CD4-positive, alpha-beta T cell treated with Interleukin-4 for 4 hours (primary cell): Measurements from ENCODE around the gene SERTAD3.
A peak's percentile ranks its signal among the peaks of the same experiment; 100 is the strongest.
"Not testable (repeated sequence)": the region's sequence is repeated elsewhere in the genome, so short reads cannot be mapped to it uniquely, and the experiment has no call there.

ENCODE experiments used
- DNase-seq: peaks from one replicate; pipeline ENCODE4 v3.0.0-alpha.2; 2020

The SERTAD3 gene

GRCh38 chr19:40444000-40444824 is at the start of gene SERTAD3:
Gene SERTAD3, minus strand, starts transcription at chr19:40444335. Its CDS starts 2,255 bp downstream, at chr19:40442080.
- DNase-seq = peak; percentile 94

- no peak for DNase-seq
These were observed 49.6 kb upstream of the SERTAD3 start for GRCh38 chr19:40493778-40494177.

- DNase-seq = no peak
These were observed 48.1 kb upstream of the SERTAD3 start for GRCh38 chr19:40492274-40492673.

GRCh38 chr19:40489882-40490230 is 45.7 kb upstream of the SERTAD3 start:
- no peak for DNase-seq

- no peak for DNase-seq
These were observed 41.9 kb upstream of the SERTAD3 start for GRCh38 chr19:40486017-40486416.

DNA sequence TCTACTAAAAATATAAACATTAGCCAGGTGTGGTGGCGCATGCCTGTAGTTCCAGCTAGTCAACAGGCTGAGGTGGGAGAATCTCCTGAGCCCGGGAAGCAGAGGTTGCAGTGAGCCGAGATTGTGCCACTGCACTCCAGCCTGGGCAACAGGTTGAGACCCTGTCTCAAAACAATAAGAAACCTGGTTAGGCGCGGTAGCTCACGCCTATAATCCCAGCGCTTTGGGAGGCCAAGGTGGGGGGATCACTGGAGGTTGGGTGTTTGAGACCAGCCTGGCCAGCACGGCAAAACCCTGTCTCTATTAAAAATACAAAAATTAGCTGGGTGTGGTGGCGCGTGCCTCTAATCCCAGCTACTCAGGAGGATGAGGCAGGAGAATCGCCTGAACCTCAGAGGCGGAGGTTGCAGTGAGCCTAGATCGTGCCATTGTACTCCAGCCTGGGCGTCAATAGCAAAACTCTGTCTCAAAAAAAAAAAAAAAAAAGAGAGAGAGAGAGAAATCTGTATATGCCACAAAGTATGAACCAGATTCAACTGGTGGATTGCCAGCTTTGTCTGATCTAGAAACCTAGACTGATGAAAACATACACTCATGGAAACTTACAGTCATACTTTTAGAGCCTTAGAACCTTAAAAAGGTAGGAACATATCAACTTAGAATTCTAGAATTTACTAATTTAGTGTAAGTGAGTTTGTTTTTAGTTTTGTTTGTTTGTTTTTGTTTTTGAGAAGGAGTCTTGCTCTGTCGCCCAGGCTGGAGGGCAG is 31.9 kb upstream of the SERTAD3 start:
- not testable (repeated sequence) for DNase-seq

DNA sequence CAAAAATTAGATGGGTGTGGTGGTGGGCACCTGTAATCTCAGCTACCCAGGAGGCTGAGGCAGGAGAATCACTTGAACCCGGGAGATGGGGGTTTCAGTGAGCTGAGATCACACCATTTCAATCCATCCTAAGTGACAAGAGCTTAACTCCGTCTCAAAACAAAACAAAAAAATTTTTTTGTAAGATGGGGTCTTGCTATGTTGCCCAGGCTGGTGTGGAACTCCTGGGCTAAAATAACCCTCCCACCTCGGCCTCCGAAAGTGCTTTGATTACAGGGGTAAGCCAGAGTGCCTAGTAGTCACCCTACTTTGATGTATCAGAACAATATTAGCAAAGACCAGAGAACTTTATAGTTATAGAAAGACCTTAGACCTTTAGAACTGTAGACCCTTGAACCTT is 30.6 kb upstream of the SERTAD3 start:
- DNase-seq = no peak

GRCh38 chr19:40472516-40472915 is 28.4 kb upstream of the SERTAD3 start:
- no peak for DNase-seq

DNA sequence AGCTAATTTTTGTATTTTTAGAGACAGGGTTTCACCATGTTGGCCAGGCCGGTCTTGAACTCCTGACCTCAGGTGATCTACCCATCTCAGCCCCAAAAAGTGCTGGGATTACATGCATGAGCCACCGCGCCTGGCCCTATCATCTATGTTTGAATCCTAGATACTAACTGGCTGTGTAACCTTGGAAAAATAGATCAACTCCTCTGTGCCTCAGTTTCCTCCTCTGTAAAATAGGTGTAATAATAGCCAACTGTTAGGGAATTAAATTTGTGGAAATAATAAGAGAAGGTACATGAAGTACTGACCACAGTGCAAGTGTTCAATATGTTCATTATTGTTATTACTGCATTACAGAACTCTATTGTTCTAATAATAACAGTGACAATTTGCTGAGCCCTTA is 27.0 kb upstream of the SERTAD3 start:
- no peak for DNase-seq

- DNase-seq = no peak
These were observed 24.9 kb upstream of the SERTAD3 start for GRCh38 chr19:40469011-40469410.

- DNase-seq = no peak
These were observed 23.0 kb upstream of the SERTAD3 start, which contains the start of gene SPTBN4 for GRCh38 chr19:40466985-40467734. Gene SPTBN4, plus strand, starts transcription at chr19:40467001. Its CDS starts 5,621 bp downstream, at chr19:40472622.

DNA sequence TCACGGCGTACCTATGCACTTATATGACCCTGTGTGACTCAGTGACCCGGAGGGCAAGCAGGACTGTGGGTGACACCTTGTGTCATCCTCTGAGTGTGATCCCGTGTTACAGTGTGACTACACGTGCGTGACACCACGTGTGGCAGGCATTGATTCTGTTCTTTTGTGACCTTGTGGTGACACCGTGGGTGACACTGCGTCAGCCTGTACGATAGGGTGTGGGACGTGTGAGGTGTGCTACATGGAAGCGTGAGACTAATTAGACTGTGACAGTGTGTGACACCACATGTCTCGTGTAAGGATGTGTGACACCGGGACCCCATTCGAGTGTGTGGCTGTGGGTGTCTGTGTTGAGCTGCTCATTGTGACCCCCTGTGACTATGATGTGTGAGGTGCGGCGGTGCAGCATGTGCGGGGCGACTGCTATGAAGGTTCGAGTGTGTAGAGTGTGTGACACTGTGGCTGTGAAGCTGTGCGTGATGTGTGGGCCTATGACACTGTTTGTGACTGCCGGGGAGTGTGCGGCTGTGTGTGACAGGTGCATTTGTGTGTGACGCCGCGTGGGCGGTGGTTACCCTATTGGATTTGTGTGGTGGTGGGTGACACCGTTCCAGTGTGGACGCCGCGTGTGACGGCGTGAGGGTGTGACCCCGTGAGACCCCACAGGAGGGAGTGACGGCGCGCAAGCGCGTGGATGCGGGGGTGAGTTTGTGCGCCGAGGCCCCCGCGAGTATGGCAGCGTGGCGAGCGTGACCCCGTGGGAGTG is 22.3 kb upstream of the SERTAD3 start:
- peak; percentile 93 for DNase-seq

DNA sequence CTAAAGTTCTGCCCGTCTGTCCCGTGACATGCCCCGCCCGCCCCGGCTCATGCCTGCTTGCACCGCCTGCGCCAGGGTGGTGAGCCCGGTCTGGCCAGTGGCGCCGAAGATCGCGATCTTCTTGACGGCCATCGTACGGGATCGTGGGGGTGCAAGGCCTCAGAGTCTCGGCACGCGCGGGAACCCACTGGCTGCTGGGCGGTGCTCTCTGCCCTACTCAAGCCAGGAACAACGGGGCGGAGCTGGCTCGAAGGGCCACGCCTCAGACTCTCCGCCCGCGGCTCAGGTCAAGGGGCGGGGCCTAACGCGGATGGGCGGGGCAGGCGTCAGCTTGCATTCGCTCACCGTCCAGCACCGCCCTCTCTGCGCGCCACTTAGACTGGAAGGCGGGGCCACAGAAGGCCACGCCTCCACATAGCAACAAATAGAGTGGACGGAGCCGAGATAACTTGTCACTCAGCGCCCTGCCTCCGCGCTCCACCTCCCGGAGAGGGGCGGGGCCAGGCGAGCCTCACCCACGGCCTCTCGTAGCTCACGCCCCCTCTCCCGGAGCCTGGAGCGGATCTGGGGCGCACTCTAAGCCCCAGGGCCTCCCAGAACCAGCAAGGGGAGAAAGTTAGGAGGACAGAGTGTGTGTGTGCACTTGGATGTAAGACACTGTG is 21.6 kb upstream of the SERTAD3 start, which contains the start of gene BLVRB:
Gene BLVRB (minus strand): TSS at position 189 of the 662 bp plus-strand sequence. CDS start 57 bp downstream, at position 132.
- DNase-seq = peak; percentile 98

DNA sequence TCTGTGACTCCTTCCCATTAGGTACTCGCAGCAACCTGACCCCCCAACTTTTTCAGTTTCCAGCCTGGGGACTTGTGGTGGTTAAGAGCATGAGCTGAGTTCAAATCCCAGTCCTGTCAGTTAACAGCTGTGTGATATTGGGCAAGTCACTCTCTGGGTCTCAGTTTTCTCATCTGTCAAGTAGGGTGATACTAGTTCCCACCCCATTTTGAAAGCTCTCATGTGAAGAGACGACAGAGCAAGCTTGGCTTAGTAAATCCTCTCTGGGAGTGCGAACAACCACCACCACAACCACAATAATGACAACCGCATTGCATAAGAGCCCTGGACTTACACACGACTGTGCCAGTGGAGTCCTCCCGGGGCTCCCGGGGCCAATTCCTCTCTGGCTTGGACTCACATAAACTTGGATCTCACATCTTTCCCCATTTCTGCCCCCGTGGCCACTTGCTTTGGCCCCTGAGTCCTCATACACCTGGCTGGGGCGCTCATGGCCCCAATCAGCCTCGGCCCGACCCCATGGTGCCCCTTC is 21.0 kb upstream of the SERTAD3 start:
- peak; percentile 10 for DNase-seq

GRCh38 chr19:40464059-40465024 is 20.2 kb upstream of the SERTAD3 start:
- DNase-seq = peak; percentile 71

DNA sequence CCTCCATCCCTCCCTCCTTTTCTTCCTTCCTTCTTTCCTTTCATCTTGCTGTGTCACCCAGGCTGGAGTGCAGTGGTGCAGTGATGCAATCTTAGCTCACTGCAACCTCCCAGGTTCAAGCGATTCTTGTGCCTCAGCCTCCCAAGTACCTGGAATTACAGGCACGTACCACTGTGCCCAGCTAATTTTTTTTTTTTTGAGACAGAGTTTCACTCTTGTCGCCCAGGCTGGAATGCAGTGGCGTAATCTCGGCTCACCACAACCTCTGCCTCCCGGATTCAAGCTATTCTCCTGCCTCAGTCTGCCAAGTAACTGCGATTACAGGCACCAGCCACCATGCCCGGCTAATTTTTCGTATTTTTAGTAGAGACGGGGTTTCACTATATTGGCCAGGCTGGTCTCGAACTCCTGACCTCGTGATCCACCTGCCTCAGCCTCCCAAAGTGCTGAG is 19.5 kb upstream of the SERTAD3 start:
- DNase-seq = not testable (repeated sequence)

- no peak for DNase-seq
These were observed 17.6 kb upstream of the SERTAD3 start for GRCh38 chr19:40461669-40462221.

- DNase-seq = no peak
These were observed 16.1 kb upstream of the SERTAD3 start for GRCh38 chr19:40460185-40460584.

- DNase-seq = no peak
These were observed 14.5 kb upstream of the SERTAD3 start for GRCh38 chr19:40458597-40458974.
